ENCODE data around the gene C7. TPM values are rescaled to one million over a fixed set of nuclear protein-coding genes. Genes with fewer than 3 reads are reported as not detected.

C7 gene
- total and polyA plus RNA-seq, 2 experiments from 2014 or later, result 0.05 to 0.07 TPM

DNA sequence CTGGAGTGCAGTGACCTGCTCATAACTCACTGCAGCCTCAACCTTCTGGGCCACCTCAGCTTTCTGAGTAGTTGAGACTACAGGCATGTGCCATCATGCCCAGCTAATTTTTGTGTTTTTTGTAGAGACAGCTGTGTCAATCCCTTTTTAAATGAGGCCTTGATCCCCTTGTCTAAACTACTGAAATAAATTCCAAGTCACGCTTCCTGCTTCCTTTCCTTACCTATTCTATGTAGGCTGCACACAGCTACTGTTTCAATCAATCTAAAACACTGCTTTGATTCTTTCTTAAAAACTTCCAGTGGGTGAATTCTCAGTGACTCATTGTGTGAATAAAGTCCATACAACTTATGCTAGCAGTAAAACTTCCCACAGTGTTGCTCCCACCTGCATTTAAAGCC, 2.9 kb upstream of the C7 start (continued):
- TF ChIP-seq, protein P1, sequence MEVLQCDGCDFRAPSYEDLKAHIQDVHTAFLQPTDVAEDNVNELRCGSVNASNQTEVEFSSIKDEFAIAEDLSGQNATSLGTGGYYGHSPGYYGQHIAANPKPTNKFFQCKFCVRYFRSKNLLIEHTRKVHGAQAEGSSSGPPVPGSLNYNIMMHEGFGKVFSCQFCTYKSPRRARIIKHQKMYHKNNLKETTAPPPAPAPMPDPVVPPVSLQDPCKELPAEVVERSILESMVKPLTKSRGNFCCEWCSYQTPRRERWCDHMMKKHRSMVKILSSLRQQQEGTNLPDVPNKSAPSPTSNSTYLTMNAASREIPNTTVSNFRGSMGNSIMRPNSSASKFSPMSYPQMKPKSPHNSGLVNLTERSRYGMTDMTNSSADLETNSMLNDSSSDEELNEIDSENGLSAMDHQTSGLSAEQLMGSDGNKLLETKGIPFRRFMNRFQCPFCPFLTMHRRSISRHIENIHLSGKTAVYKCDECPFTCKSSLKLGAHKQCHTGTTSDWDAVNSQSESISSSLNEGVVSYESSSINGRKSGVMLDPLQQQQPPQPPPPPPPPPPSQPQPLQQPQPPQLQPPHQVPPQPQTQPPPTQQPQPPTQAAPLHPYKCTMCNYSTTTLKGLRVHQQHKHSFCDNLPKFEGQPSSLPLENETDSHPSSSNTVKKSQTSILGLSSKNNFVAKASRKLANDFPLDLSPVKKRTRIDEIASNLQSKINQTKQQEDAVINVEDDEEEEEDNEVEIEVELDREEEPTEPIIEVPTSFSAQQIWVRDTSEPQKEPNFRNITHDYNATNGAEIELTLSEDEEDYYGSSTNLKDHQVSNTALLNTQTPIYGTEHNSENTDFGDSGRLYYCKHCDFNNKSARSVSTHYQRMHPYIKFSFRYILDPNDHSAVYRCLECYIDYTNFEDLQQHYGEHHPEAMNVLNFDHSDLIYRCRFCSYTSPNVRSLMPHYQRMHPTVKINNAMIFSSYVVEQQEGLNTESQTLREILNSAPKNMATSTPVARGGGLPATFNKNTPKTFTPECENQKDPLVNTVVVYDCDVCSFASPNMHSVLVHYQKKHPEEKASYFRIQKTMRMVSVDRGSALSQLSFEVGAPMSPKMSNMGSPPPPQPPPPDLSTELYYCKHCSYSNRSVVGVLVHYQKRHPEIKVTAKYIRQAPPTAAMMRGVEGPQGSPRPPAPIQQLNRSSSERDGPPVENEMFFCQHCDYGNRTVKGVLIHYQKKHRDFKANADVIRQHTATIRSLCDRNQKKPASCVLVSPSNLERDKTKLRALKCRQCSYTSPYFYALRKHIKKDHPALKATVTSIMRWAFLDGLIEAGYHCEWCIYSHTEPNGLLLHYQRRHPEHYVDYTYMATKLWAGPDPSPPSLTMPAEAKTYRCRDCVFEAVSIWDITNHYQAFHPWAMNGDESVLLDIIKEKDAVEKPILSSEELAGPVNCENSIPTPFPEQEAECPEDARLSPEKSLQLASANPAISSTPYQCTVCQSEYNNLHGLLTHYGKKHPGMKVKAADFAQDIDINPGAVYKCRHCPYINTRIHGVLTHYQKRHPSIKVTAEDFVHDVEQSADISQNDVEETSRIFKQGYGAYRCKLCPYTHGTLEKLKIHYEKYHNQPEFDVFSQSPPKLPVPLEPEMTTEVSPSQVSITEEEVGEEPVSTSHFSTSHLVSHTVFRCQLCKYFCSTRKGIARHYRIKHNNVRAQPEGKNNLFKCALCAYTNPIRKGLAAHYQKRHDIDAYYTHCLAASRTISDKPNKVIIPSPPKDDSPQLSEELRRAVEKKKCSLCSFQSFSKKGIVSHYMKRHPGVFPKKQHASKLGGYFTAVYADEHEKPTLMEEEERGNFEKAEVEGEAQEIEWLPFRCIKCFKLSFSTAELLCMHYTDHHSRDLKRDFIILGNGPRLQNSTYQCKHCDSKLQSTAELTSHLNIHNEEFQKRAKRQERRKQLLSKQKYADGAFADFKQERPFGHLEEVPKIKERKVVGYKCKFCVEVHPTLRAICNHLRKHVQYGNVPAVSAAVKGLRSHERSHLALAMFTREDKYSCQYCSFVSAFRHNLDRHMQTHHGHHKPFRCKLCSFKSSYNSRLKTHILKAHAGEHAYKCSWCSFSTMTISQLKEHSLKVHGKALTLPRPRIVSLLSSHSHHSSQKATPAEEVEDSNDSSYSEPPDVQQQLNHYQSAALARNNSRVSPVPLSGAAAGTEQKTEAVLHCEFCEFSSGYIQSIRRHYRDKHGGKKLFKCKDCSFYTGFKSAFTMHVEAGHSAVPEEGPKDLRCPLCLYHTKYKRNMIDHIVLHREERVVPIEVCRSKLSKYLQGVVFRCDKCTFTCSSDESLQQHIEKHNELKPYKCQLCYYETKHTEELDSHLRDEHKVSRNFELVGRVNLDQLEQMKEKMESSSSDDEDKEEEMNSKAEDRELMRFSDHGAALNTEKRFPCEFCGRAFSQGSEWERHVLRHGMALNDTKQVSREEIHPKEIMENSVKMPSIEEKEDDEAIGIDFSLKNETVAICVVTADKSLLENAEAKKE (CRISPR knock-in tag; IDR thresholded peaks at IDR 0.05), result no peak

DNA sequence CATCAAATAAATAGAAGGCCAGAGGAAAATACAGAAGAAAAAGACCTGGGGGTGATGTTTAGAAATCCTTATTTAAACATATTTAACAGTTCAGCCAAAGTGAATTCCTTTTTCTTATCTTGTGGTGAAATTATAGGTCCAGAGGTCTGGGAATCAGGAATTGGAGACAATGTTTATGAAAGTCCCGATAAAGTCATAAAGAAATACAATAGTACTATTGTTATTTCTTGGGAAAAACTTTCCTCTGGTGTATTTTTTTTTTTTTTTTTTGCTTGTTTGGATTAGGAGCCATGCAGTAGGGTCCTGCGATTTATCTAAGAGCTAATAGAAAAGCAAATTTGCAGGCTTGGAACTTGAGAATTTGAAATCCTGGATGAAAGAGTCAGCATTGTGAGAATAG, 426 bp downstream of the C7 start:
- H3K4me1 Mint-ChIP-seq, result peaks cover 10% of the 10 kb centered on the region
- no peak for ATAC-seq
- Histone ChIP-seq H4K20me1 (replicated peaks; ENCODE audit: insufficient read depth) (no peaks in the 10 kb centered on the region), H3K4me1 (ENCODE audit: insufficient read depth) (peaks cover 5% of the 10 kb centered on the region; the same call in 1 of the 2 replicates), H3K27me3 (ENCODE audit: insufficient read depth) (no peaks in the 10 kb centered on the region; the same call in 1 of the 2 replicates), H3K79me2 (replicated peaks; ENCODE audit: insufficient read depth) (no peaks in the 10 kb centered on the region), H2AFZ (peak overlapping the region; percentile 33; the same call in 1 of the 2 replicates), H3K9me2 (ENCODE audit: insufficient read depth) (no peaks in the 10 kb centered on the region), H3K36me3 (ENCODE audit: insufficient read depth) (no peaks in the 10 kb centered on the region), H3K27ac (ENCODE audit: low read depth) (no peak overlapping the region), H3K4me2 (no peak overlapping the region), H3K4me3 (no peak overlapping the region), H3F3A (replicated peaks; ENCODE audit: low read depth) (no peaks in the 10 kb centered on the region)
- DNase-seq (ENCODE audit: low spot score), result no peak
- no peaks in the 10 kb centered on the region for H3K9me3 Mint-ChIP-seq
- H3K36me3 Mint-ChIP-seq (ENCODE audit: low read depth), result no peaks in the 10 kb centered on the region
- H3K4me3 Mint-ChIP-seq, result no peak overlapping the region
- no peaks in the 10 kb centered on the region for H3K27me3 Mint-ChIP-seq (ENCODE audit: insufficient read depth, low read depth, poor library complexity)
- no peak overlapping the region for H3K27ac Mint-ChIP-seq
- TF ChIP-seq STAT1 (IDR thresholded peaks at IDR 0.05; ENCODE audit: unreplicated experiment), result no peak
- no peak for TF ChIP-seq EZH2 (IDR thresholded peaks at IDR 0.05; ENCODE audit: low read depth, unreplicated experiment)
- TF ChIP-seq POLR2AphosphoS5 (IDR thresholded peaks at IDR 0.05; ENCODE audit: low read depth), result no peak
- TF ChIP-seq, protein P1 (CRISPR knock-in tag; IDR thresholded peaks at IDR 0.05), result no peak
- no peak for TF ChIP-seq EZH2phosphoT487 (IDR thresholded peaks at IDR 0.05; ENCODE audit: unreplicated experiment)
- TF ChIP-seq ZNF331 (CRISPR knock-in tag; IDR thresholded peaks at IDR 0.05; ENCODE audit: low read depth), result no peak
- no peak for TF ChIP-seq JUNB (IDR thresholded peaks at IDR 0.05; ENCODE audit: unreplicated experiment)
- TF ChIP-seq NANOG (IDR thresholded peaks at IDR 0.05; ENCODE audit: borderline replicate concordance), result no peak
- TF ChIP-seq ZNF114 (CRISPR knock-in tag; IDR thresholded peaks at IDR 0.05), result no peak
- TF ChIP-seq, protein P2, sequence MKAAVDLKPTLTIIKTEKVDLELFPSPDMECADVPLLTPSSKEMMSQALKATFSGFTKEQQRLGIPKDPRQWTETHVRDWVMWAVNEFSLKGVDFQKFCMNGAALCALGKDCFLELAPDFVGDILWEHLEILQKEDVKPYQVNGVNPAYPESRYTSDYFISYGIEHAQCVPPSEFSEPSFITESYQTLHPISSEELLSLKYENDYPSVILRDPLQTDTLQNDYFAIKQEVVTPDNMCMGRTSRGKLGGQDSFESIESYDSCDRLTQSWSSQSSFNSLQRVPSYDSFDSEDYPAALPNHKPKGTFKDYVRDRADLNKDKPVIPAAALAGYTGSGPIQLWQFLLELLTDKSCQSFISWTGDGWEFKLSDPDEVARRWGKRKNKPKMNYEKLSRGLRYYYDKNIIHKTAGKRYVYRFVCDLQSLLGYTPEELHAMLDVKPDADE (IDR thresholded peaks at IDR 0.05), result no peak

Measured in GM23338 (cell line).